ENCODE results near the gene DIRAS3. TPM values are rescaled to one million over a fixed set of nuclear protein-coding genes. Genes with fewer than 3 reads are reported as not detected.

Gene DIRAS3
- polyA plus RNA-seq (2011; rRNA removed) (12.6 and 13.1 TPM in 2 replicates), polyA minus RNA-seq (2011; rRNA and poly(A)+ RNA removed) (7.4 and 10.2 TPM in 2 replicates)

DNA sequence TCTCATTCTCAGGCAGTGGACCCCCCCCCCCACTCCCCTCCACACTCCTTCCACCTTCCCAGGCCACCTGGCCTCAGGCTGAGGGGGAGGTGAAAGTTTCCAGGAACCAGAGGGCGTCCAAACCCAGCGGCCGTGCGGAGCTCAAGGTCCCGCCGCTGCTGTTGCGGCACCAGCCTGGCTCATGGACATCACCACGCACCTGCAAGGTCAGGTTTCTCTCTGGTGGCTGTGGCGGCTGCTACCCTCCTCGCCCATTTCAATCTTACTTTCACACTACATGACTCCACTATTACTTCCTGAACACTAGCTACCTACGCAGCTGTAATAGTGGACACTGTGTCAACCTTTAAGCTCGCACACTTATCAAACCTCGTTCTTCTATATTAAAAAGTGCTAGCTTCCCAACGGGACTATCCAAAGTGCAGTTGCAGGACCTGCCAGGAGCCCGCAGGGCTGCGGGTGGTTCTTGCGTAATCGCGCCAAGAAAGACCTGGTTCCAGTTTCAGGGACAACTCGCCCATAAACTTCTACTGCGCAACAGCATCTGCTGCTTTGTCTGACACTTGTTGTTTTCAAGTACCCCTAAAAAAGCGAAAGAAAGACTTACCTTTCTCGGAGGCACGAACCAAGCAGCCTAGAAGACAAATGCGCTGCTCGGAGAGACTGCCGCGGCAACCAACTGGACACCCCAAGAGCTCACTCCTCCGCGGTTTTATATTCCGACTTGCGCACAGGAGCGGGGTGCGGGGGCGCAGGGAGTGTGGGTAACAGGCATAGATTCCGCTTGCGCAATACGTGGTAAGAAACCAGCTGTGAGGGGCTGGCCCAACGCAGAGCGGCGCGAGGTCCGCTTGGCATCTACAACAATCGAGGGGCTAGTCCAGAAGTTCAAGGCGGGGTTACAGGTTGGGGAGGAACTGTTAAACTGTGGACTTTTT, at the start of gene DIRAS3:
TSS of gene DIRAS3 (minus strand) at position 687 of the 938 bp plus-strand sequence. CDS start 3,330 bp downstream, outside the sequence.
- CTCF ChIA-PET = interaction anchor here (1.4 to 3.1 kb wide), 3 partner anchors 195 to 284 kb away, joined by 3 to 24 read pairs (median 21); no protein-coding TSS in a partner anchor

GRCh38 chr1:68093737-68094136, 43.3 kb upstream of the DIRAS3 start:
- CTCF ChIA-PET = interaction anchor here (1.2 to 1.3 kb wide), 2 partner anchors 10 to 17 kb away, joined by 4 to 5 read pairs; no protein-coding TSS in a partner anchor
- H3K9me3 ChIP-seq (ENCODE audit: control insufficient read depth, insufficient read depth, low read length) = peaks cover 5% of the 10 kb centered on the region
- no peak for TF ChIP-seq CTCF (IDR thresholded peaks at IDR 0.05; ENCODE audit: low read depth, low read length)
- no peak overlapping the region for H3K4me3 ChIP-seq (ENCODE audit: low read depth, low read length)
- H3K27ac ChIP-seq (ENCODE audit: low read depth, low read length) = no peak overlapping the region
- H3K27me3 ChIP-seq (ENCODE audit: control insufficient read depth, insufficient read depth, low read length) = no peaks in the 10 kb centered on the region
- DNase-seq (ENCODE audit: low read depth, low spot score) = no peak
- POLR2A ChIA-PET = no interaction called here

More for the DNA sequence above, at the start of gene DIRAS3:
- Histone ChIP-seq H3K4me3 (ENCODE audit: low read depth, low read length) (peak within 1 kb of the TSS; percentile 66), H3K9me3 (ENCODE audit: control insufficient read depth, insufficient read depth, low read length) (peaks cover 14% of the 10 kb centered on the region; the same call in 1 of the 2 replicates), H3K27me3 (ENCODE audit: control insufficient read depth, insufficient read depth, low read length) (no peaks in the 10 kb centered on the region), H3K27ac (ENCODE audit: low read depth, low read length) (peak within 1 kb of the TSS; percentile 31)
- peak; percentile 23 for DNase-seq (ENCODE audit: low read depth, low spot score)
- POLR2A ChIA-PET = no interaction called here
- TF ChIP-seq CTCF (IDR thresholded peaks at IDR 0.05; ENCODE audit: low read depth, low read length) = no peak

- ChIA-PET POLR2A (no interaction called here), CTCF (no interaction called here)
- DNase-seq (ENCODE audit: low read depth, low spot score) = no peak
- H3K4me3 ChIP-seq (ENCODE audit: low read depth, low read length) = no peak overlapping the region
- H3K27me3 ChIP-seq (ENCODE audit: control insufficient read depth, insufficient read depth, low read length) = no peaks in the 10 kb centered on the region
- H3K27ac ChIP-seq (ENCODE audit: low read depth, low read length) = no peak overlapping the region
- no peaks in the 10 kb centered on the region for H3K9me3 ChIP-seq (ENCODE audit: control insufficient read depth, insufficient read depth, low read length)
- no peak for TF ChIP-seq CTCF (IDR thresholded peaks at IDR 0.05; ENCODE audit: low read depth, low read length)
Observed at GRCh38 chr1:68087184-68087583, 36.8 kb upstream of the DIRAS3 start.

- no peak overlapping the region for H3K27ac ChIP-seq (ENCODE audit: low read depth, low read length)
- ChIA-PET CTCF (no interaction called here), POLR2A (no interaction called here)
- no peak for DNase-seq (ENCODE audit: low read depth, low spot score)
- TF ChIP-seq CTCF (IDR thresholded peaks at IDR 0.05; ENCODE audit: low read depth, low read length) = no peak
- no peaks in the 10 kb centered on the region for H3K9me3 ChIP-seq (ENCODE audit: control insufficient read depth, insufficient read depth, low read length)
- H3K4me3 ChIP-seq (ENCODE audit: low read depth, low read length) = no peak overlapping the region
- H3K27me3 ChIP-seq (ENCODE audit: control insufficient read depth, insufficient read depth, low read length) = no peaks in the 10 kb centered on the region
Observed at GRCh38 chr1:68085752-68086151, 35.3 kb upstream of the DIRAS3 start.

GRCh38 chr1:68083686-68084085, 33.3 kb upstream of the DIRAS3 start:
- no peaks in the 10 kb centered on the region for H3K9me3 ChIP-seq (ENCODE audit: control insufficient read depth, insufficient read depth, low read length)
- H3K27ac ChIP-seq (ENCODE audit: low read depth, low read length) = no peak overlapping the region
- H3K27me3 ChIP-seq (ENCODE audit: control insufficient read depth, insufficient read depth, low read length) = no peaks in the 10 kb centered on the region
- DNase-seq (ENCODE audit: low read depth, low spot score) = no peak
- no peak overlapping the region for H3K4me3 ChIP-seq (ENCODE audit: low read depth, low read length)
- no peak for TF ChIP-seq CTCF (IDR thresholded peaks at IDR 0.05; ENCODE audit: low read depth, low read length)
- ChIA-PET POLR2A (no interaction called here), CTCF (interaction anchor here (0.9 kb wide), 1 partner anchor 275 kb away, joined by 3 read pairs; no protein-coding TSS in a partner anchor)
